ENCODE measurements around the gene GJA5.

DNA sequence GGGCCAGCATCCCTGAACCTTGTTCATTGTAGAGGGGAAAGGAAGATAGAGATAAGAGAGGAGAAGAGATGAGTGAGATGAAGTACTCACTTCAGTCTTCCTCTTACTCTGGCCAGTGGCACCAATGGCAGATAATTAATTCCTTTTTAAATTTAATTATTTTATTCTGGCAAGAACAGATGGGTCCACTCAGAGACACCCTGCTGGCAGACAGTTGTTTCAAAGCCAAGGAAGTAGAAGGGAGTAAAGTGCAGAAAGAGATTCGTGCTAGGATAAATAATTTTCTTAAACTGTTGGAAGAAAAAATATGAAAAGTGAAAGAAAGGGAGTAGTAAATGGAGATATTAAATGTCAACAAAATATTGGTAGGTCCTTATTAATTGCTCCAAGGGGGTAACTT is 7.7 kb upstream of the GJA5 start:
- TF ChIP-seq EZH2phosphoT487 (IDR thresholded peaks at IDR 0.05; ENCODE audit: borderline replicate concordance, low read length): no peak
- TF ChIP-seq, protein P1, sequence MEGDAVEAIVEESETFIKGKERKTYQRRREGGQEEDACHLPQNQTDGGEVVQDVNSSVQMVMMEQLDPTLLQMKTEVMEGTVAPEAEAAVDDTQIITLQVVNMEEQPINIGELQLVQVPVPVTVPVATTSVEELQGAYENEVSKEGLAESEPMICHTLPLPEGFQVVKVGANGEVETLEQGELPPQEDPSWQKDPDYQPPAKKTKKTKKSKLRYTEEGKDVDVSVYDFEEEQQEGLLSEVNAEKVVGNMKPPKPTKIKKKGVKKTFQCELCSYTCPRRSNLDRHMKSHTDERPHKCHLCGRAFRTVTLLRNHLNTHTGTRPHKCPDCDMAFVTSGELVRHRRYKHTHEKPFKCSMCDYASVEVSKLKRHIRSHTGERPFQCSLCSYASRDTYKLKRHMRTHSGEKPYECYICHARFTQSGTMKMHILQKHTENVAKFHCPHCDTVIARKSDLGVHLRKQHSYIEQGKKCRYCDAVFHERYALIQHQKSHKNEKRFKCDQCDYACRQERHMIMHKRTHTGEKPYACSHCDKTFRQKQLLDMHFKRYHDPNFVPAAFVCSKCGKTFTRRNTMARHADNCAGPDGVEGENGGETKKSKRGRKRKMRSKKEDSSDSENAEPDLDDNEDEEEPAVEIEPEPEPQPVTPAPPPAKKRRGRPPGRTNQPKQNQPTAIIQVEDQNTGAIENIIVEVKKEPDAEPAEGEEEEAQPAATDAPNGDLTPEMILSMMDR (conservative IDR thresholded peaks at IDR 0.05; ENCODE audit: low read depth, low read length): no peak
- no peak for TF ChIP-seq EZH2 (IDR thresholded peaks at IDR 0.05; ENCODE audit: low read length, unreplicated experiment)
